Hematopoietic multipotent progenitor cell treated with erythropoietin and hydrocortisone succinate and interleukin-3 and kit ligand, for 17 days (in vitro differentiated cells): ENCODE measurements around the gene FN3K.
A peak's percentile ranks its signal among the peaks of the same experiment; 100 is the strongest.
"Not testable (repeated sequence)": the region's sequence is repeated elsewhere in the genome, so short reads cannot be mapped to it uniquely, and the experiment has no call there.

Source experiments
- DNase-seq: peaks from one replicate; pipeline ENCODE4 v3.0.0-alpha.2; 2015; ENCODE audit warnings: low spot score

FN3K gene

GRCh38 chr17:82737967-82738877 is 2.8 kb downstream of the FN3K start:
- DNase-seq: peak; percentile 57

DNA sequence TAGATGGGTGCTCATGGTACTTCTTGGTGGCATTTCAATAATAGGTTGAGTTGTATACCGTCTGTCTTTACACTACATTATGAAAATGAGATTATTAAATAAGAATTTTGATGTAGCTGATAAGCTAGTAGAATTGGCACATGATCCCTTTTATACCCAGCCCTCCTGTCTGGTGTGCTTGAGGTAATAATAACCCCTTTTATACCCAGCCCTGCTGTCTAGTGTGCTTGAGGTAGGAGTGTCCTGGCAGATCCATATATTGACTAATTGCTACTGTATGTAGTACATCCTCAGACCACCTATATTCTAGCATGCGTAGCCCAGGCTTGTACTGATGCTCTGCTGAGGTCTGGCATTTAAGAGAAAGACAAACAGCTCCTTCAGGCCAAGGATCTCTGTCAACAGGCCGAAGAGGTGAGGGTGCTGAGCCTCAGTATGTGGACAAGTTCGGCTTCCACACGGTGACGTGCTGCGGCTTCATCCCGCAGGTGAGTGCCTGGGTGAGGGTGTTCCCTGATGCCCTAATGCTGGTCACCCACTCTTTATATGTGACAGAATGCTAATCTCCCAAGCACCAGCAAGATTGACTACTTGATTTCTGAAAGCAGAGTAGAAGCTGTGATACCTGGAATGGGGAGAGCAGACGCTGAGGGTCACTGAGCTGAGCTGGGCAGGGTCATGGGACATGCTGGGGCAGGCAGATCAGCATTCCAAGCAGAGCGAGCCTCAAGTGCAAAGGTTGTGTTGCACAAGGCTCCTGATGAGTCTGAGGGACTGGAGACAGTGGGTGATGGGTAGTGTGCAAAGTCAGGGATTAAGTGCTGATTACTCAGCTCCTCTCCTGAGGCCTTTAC is 5.7 kb downstream of the FN3K start:
- DNase-seq: no peak

DNA sequence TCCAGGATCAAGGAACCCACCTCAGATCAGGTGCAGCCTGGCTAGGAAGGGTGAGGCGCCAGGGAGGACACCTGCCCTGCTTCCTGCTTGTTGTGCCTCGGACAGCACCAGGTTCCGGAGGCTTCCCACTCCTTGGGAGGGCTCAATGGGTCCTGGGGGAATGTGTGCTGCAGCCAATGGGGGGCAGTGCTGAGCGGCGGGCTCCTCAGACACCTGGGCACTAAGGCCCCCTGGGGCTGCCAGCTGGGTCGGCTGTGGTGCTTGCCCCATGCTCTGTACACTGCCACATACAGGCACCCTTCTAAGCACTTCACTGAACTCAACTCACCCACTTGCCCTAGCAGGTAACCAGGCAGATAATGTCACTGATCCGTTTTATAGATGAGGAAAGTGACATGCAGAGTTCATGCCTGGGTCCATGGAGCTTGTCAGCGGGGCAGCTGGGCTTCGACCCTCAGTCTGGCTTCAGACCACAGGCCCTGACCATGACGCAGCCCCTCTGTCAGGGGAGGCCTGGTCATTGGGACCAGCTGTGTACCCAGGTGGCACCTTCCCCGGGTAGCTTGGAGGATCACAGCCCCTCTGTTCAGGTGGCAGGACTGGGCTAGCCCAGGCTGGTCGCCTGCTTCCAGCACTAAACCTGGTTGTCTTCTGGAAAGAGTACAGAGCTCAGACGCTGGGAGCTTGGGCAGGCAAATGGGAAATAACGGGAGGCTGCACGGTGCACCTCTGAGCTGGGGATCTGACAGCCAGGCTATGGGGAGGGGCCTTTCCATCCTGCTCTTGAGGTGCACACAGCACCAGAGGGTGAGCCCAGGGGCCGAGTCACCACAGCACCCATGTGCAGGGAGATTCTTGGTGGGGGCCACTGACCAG is 8.2 kb downstream of the FN3K start:
- no peak for DNase-seq

- not testable (repeated sequence) for DNase-seq
These were observed 9.3 kb downstream of the FN3K start for GRCh38 chr17:82744736-82745135.

DNA sequence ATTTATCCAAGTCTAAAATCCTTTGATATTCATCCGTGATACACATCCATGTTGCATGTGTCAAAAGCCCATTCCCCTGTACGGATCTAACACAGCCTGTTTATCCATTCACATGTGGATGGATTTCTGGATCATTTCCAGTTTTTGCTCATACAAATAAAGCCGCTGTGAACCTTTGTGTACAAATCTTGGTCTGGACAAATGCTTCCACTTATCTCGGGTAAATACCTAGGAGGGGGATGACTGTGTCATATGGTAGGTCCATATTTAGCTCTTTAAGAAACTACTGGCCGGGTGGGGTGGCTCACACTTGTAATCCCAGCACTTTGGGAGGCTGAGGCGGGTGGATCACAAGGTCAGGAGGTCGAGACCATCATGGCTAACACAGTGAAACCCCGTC is 10.1 kb downstream of the FN3K start:
- no peak for DNase-seq

GRCh38 chr17:82748756-82749155 is 13.3 kb downstream of the FN3K start:
- DNase-seq: no peak

GRCh38 chr17:82750241-82750908 is 15.0 kb downstream of the FN3K start:
- no peak for DNase-seq

DNA sequence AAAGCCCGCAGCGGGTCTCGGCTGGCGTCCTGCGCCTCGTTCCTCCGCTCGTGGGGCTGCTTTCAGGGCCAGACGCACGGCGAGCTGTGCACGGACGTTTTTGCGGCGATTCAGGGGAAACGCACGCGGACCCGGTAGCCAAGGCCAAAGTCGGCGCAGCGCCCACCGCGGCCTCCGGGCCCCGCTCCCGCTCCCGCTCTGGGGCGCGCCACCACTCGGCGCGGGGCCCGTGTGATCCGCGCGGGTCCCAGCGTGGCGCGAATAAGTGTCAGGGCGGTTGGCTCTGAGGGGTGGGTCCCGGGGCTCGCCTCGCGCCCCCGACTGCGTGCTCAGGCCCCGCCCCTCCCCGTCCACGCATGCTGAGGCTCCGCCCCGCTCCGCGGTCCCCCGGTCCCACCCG is 15.8 kb downstream of the FN3K start:
- no peak for DNase-seq

GRCh38 chr17:82751571-82752370 is 16.4 kb downstream of the FN3K start, which contains the start of gene TBCD:
Gene TBCD (plus strand): TSS chr17:82752065. CDS start chr17:82752194, 129 bp downstream.
- peak; percentile 89 for DNase-seq

DNA sequence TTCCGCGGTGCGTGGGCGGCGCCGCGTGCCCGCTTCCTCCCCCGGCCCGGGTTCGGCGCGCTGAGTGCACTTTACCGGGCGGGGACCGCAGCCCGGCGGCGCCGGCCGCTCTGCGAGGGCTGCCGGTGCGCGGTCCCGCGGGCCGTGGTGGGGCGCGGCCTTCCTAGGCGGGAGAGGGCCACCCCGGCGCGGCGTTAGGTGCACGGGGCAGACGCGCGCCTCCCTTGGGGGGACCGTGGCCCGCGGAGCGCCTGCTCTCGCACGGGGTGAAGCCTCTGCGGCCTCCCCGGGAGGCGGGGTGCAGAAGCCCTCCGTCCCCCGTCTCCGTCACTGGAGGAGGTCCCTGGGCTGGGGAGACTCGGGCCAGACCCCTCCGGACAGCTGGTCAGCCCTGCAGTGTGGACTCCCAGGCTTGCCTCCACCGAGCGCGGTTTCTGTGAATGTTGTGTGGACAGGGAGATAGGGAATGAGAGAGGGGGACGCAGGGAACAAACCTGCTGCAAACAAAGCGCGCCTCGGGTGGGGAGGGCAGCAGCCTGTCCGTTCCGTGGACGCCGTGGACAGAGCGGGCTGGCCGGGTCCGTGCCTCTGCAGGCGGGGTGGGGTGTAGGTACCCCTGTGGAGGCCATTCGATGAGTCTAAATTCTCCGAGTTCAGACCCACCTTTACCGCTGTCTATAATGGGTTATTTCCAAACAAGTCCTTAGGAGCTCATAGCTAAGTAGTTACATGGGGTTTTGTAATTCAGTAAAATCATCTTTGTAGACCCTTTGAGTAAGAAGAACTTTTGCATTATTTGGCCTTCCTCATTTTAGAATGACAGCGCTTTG is 17.2 kb downstream of the FN3K start:
- DNase-seq: no peak

DNA sequence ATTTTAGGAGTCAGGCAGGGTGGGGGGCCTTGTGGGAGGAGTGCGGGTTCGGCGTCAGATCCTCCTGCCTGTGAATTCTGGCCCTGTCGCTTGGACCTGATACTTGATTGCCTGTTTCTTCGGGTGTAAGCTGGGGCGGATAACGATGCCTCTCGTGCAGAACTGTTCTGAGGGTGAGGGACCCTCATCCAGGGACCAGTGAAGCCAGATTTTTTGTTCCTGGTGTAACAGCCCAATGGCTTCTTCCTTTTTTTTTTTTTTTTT is 17.7 kb downstream of the FN3K start:
- DNase-seq: no peak

- DNase-seq: peak; percentile 21
These were observed 19.1 kb downstream of the FN3K start for GRCh38 chr17:82754297-82755208.

DNA sequence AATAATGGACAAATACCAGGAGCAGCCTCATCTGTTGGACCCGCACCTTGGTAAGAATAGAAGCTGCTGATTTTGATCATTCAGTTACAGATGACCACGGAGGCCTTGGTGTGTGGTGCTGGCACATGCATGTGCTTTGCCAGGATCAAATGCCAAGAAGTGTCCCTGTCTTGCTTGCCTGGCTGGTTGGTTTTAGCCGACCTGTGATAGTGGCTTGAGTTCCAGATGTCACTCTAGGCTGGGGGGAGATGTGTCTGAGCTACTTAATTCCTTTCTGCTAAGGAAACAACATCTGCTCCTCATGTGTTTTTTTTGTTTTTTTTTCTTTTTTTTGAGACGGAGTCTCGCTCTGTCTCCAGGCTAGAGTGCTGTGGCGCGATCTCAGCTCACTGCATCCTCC is 20.8 kb downstream of the FN3K start:
- no peak for DNase-seq

DNA sequence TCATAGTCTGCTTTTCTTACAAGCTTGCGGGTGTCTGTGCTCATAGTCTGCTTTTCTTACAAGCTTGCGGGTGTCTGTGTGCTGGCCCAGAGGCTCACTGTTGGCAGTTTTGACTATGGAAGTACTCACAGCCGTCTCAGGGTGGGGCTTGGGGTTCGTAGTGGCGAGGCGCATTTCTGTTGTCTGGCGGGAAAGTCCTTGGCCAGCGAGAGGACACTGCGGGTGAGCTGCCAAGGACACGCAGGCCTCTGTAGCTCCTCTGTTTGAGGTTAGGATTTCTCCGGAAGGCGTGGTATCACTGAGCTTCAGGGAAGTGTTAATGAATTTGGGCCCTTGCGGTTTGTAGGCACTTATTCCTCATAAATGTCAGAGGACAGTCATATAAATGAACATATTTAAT is 30.0 kb downstream of the FN3K start:
- no peak for DNase-seq

DNA sequence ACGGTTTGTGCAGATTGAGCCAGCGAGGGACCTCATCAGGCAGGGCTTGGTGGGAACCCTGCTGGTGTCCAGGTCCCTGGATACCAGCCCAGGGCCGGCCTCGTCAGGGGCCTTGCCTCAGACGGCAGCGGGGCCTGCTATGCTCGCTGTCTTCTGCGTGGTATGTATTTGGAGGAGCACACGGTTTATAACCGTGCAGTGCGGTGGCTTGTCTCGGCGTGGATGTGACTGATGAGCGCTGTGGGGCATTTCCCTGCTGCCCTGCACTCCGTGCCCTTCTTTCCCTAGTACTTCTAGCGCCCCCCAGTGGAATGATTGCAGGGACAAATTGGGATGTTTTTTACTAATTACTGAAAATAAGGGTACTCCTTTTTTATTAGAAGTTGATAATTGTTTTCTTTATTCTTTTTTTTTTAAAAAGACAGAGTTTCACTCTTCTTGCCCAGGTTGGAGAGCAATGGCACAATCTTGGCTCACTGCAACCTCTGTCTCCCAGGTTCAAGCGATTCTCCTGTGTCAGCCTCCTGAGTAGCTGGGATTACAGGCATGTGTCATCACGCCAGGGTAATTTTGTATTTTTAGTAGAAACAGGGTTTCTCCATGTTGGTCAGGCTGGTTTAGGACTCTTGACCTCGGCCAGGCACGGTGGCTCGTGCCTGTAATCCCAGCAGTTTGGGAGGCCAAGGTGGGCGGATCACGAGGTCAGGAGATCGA is 31.8 kb downstream of the FN3K start:
- DNase-seq: peak; percentile 64

DNA sequence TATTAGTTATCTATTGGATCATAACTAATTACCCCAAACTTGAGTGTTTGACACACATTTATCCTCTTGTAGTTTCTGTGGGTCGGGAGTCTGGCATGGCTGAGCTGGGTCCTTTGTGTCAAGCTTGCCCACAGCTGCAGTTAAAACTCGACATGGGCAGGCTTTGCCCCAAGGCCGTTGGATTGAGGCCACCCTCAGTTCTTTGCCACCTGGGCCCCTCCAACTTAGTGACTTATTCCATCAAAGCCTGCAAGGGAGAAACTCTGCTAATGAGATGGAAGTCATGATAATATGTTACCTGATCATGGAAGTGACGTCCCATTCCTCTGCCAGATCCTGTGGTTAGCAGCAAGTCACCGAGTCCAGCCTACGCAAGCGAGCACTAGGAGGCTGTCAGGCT is 33.6 kb downstream of the FN3K start:
- no peak for DNase-seq

GRCh38 chr17:82772026-82772425 is 36.6 kb downstream of the FN3K start:
- DNase-seq: no peak

- DNase-seq: not testable (repeated sequence)
These were observed 39.0 kb downstream of the FN3K start for GRCh38 chr17:82774456-82774855.
